GM19372 (cell line): Measurements from ENCODE around the gene C10orf90.

ENCODE experiments used
- ATAC-seq: cut with Tn5 transposase; IDR thresholded peaks from one replicate; pipeline ENCODE4 v1.9.1; 2021; ENCODE audit warnings: mild to moderate bottlenecking, low read depth, moderate library complexity; ENCODE audit not compliant: unreplicated experiment

Gene C10orf90

GRCh38 chr10:126376956-126377355, 293.5 kb downstream of the C10orf90 start:
- ATAC-seq, result no peak

- no peak for ATAC-seq
These were observed 294.5 kb downstream of the C10orf90 start for GRCh38 chr10:126375926-126376554.

GRCh38 chr10:126375299-126375698, 295.2 kb downstream of the C10orf90 start:
- ATAC-seq, result no peak
